HL-60 (cell line): ENCODE measurements around the gene FBXL15.

Experiments
- GABPA ChIP-seq: IDR thresholded peaks from 2 replicates; pipeline ENCODE4 v1.6.1; 2012; ENCODE audit warnings: low read depth
- POLR2AphosphoS5 ChIP-seq: IDR thresholded peaks from 2 replicates; pipeline ENCODE4 v1.6.1; 2012; ENCODE audit warnings: low read depth
- REST ChIP-seq: IDR thresholded peaks from 2 replicates; pipeline ENCODE4 v1.6.1; 2012; ENCODE audit warnings: low read depth; ENCODE audit not compliant: insufficient replicate concordance
- SPI1 ChIP-seq: IDR thresholded peaks from 2 replicates; pipeline ENCODE4 v1.6.1; 2012; ENCODE audit warnings: low read depth, mild to moderate bottlenecking, borderline replicate concordance
- TF ChIP-seq, protein P1 (sequence below): IDR thresholded peaks from one replicate; pipeline ENCODE4 v1.5.1; 2011; ENCODE audit warnings: low read length, control low read depth, inconsistent platforms; ENCODE audit not compliant: insufficient read depth

DNA sequence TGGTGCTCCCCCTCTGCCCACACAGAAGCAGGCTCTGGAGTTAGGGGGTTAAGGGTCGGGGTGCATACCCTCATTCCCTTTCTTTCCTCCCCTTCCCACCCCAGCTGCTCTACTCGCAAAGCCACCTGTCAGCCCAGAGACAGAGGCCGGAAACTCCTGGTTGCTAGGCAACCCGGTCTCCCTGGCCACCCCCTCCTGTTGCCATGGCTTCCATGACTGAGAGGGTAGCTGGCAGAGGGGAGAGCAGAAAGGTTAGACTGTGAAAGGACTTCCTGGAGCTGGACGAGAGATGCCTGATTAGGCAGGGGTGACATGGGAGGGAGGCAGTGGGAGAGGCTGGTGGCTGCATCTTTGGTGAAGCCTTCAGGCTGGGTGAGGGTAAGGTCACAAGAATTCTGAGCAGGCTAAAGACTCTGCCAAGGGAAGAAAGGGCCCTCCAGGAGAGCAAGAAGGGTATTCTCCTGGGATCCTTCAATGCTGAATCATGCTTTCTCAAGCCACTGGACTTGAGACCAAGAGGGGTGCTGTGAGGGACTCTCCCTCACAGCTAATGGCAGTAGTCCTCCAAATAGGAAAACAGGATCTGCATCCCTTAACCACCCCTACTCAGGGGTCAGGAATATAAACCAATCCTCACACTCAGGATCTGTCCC, 7.5 kb upstream of the FBXL15 start:
- TF ChIP-seq, protein P1, sequence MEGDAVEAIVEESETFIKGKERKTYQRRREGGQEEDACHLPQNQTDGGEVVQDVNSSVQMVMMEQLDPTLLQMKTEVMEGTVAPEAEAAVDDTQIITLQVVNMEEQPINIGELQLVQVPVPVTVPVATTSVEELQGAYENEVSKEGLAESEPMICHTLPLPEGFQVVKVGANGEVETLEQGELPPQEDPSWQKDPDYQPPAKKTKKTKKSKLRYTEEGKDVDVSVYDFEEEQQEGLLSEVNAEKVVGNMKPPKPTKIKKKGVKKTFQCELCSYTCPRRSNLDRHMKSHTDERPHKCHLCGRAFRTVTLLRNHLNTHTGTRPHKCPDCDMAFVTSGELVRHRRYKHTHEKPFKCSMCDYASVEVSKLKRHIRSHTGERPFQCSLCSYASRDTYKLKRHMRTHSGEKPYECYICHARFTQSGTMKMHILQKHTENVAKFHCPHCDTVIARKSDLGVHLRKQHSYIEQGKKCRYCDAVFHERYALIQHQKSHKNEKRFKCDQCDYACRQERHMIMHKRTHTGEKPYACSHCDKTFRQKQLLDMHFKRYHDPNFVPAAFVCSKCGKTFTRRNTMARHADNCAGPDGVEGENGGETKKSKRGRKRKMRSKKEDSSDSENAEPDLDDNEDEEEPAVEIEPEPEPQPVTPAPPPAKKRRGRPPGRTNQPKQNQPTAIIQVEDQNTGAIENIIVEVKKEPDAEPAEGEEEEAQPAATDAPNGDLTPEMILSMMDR: no peak
- TF ChIP-seq POLR2AphosphoS5 (no peak), REST (no peak), GABPA (no peak), SPI1 (no peak)
